Duodenal mucosa (tissue), 2 donors: ENCODE results near the gene MCOLN1.

ENCODE experiments used
- H3K27ac ChIP-seq: one replicate; pipeline ENCODE4 v1.7.0; 2013; ENCODE audit warnings: low read depth, low read length
- H3K27me3 ChIP-seq, 2 donors: one replicate each; pipeline ENCODE4 v1.7.0; 2013; ENCODE audit warnings: low read length in 2 of 2, control low read depth in 1 of 2; ENCODE audit not compliant: insufficient read depth in 2 of 2, control insufficient read depth in 1 of 2
- H3K36me3 ChIP-seq, 2 donors: one replicate each; pipeline ENCODE4 v1.7.0; 2013; ENCODE audit warnings: low read length in 2 of 2, control low read depth in 1 of 2; ENCODE audit not compliant: insufficient read depth in 2 of 2, control insufficient read depth in 1 of 2
- H3K4me1 ChIP-seq, 2 donors: one replicate each; pipeline ENCODE4 v1.7.0; 2013; ENCODE audit warnings: low read length in 2 of 2, control low read depth in 1 of 2; ENCODE audit not compliant: insufficient read depth in 2 of 2, control insufficient read depth in 1 of 2
- H3K4me3 ChIP-seq, 2 donors: one replicate each; pipeline ENCODE4 v1.7.0; 2013; ENCODE audit warnings: low read length in 2 of 2, low read depth in 1 of 2
- H3K9ac ChIP-seq, 2 donors: one replicate each; pipeline ENCODE4 v1.7.0; 2013; ENCODE audit warnings: low read length in 2 of 2, low read depth in 1 of 2
- H3K9me3 ChIP-seq, 2 donors: one replicate each; pipeline ENCODE4 v1.7.0; 2013; ENCODE audit warnings: low read length in 2 of 2, control low read depth in 1 of 2; ENCODE audit not compliant: control insufficient read depth in 1 of 2

The MCOLN1 gene

DNA sequence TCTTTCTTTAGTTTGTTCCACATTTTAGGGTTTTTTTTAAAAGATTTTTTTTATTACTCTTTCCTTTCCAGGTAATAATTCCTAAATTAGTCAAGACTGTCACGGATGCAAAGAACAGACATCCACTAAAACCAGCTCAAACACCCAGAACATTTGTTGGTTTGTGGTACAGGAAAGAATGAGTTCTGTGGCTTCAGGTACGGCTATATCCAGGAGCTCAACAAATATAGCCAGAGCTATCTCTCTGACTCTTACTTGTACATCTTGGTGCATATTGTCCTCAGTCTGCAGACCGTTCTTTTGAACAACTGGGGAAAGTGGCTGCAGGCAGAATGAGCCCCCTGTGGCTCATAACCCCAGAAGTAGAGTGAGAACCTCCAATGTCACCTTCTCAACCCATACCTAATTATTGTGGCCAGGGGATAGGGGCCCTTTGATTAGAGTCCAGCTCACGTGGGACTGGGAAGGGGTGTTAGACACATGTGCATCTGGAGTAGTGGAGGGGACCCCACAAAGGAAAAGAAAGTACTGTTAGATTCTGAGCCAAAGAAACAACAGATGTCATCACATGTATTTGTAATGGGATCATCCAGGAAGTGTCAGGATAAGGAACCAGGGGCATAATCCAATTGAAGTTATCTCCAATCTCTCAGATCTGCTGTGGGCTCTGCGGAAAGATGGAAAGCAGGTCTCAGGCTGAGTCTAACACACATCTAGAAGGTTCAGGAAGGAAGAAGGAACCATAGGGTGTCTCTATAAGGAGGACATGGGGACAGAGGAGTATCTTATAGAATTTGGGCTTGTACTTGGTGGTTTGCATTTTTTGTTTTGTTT, 8.4 kb upstream of the MCOLN1 start:
- H3K27ac ChIP-seq, result no peak overlapping the region
- H3K4me3 ChIP-seq, result no peak overlapping the region
- no peak overlapping the region for H3K9ac ChIP-seq
- H3K4me1 ChIP-seq, result peaks cover 12 to 13% of the 10 kb centered on the region in 2 donors
- H3K27me3 ChIP-seq, result no peaks in the 10 kb centered on the region
- no peaks in the 10 kb centered on the region for H3K9me3 ChIP-seq
- no peaks in the 10 kb centered on the region for H3K36me3 ChIP-seq

DNA sequence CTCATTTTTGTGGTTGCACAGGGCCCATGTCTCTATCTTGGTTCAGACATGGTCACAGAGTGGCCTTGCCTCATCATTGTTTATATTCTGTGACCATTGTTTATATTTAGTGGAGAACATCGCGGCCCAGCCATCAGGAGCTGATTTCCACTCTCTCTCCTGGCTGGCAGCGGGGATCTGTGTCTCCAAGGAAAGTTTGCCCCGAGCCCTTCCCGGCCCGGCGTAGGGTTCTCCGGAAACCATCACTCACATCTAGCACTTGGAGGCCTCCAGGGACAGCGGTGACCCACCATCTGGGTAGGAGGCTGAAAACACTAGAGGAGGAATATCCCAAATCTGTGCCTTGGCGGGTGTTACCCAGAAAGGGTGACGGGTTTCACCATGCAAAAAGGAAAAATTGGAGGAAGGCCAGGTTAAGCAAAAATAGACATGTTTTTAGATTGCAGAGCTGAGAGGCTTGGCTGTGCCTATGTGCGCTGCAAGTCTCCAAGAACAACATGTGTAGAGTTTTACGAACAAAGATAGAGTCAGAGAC, 7.2 kb upstream of the MCOLN1 start:
- H3K4me3 ChIP-seq, result peak overlapping the region; percentile 55 to 62
- no peaks in the 10 kb centered on the region for H3K27me3 ChIP-seq
- peak overlapping the region in 1 of 2 donors; percentile 39 for H3K9ac ChIP-seq
- peak overlapping the region; percentile 73 for H3K27ac ChIP-seq
- peaks cover 12 to 13% of the 10 kb centered on the region in 2 donors for H3K4me1 ChIP-seq
- no peaks in the 10 kb centered on the region for H3K9me3 ChIP-seq
- no peaks in the 10 kb centered on the region for H3K36me3 ChIP-seq

DNA sequence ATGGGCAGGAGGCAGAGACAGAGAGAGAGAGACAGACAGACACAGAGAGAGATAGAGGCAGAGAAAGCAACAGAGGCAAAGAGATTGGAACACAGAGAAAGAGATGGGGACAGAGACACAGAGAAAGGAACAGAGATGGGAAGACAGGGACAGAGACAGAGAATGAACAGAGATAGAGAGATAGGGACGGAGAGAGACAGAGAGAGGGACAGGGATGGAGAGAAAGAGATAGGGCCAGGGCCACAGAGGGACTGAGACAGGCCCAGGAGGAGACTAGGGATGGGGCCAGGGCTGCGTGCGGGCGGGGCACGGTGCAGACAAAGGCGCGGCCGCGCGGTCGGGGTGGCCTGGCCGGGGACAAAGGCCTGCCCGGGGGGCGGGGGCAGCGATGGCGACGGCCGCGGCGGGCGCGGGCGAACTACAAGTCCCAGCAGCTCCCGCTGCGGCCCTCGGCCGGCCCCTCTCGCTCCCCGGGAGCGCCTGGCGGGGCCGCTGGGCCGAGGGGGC, 6.7 kb upstream of the MCOLN1 start, which contains the start of gene ZNF358:
Gene ZNF358 (plus strand): TSS at position 459 of the 507 bp plus-strand sequence. CDS start 3,140 bp downstream, outside the sequence.
- Histone ChIP-seq H3K9ac (peak within 1 kb of the TSS; percentile 77 to 92), H3K27me3 (no peaks in the 10 kb centered on the region), H3K4me3 (peak within 1 kb of the TSS; percentile 75 to 87), H3K27ac (peak within 1 kb of the TSS; percentile 73), H3K36me3 (no peaks in the 10 kb centered on the region), H3K4me1 (peaks cover 12 to 13% of the 10 kb centered on the region in 2 donors), H3K9me3 (no peaks in the 10 kb centered on the region)

DNA sequence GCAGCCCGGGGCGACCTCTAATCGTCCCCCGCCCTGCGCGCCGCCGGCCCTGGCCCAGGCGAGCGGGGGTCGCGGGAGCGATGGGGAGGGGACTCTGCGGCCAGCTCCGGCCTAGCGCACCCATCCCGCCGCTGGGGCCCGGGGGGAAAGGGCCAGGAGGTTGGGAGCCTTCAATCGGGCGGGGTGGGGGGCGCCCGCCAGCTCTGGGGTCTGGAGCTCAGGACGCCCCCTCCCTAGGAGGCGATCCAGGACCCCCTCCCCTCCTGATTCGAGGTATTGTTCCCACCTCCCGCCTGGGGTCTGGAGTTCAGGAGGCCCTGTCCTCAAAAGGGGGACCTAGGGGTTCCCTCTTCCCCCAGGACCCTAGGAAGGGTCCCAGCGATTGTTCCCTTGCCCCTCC, 6.1 kb upstream of the MCOLN1 start:
- Histone ChIP-seq H3K4me3 (peak overlapping the region; percentile 75 to 87), H3K4me1 (peaks cover 12 to 13% of the 10 kb centered on the region in 2 donors), H3K27me3 (no peaks in the 10 kb centered on the region), H3K9me3 (no peaks in the 10 kb centered on the region), H3K36me3 (no peaks in the 10 kb centered on the region), H3K27ac (no peak overlapping the region), H3K9ac (peak overlapping the region; percentile 77 to 92)

DNA sequence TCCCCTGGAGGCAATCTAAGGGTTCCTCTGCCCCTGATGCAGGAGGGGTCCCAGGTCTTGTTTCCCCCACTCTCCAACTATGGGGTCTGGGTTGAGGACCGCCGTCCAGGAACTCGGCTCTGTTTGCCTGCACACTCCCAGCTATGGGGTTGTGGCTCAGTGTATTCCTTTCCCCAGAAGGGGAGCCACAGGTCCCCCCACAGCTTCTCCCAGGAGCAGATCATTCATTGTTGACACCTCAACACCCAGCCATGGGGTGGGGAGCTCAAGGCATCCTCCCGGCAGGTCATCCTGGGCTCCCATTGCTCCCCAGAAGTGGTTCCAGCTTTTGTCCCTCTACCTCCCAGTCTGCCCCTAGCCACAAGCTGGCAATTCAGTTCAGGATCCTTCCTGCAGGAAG, 5.5 kb upstream of the MCOLN1 start:
- H3K9me3 ChIP-seq, result no peaks in the 10 kb centered on the region
- no peaks in the 10 kb centered on the region for H3K36me3 ChIP-seq

DNA sequence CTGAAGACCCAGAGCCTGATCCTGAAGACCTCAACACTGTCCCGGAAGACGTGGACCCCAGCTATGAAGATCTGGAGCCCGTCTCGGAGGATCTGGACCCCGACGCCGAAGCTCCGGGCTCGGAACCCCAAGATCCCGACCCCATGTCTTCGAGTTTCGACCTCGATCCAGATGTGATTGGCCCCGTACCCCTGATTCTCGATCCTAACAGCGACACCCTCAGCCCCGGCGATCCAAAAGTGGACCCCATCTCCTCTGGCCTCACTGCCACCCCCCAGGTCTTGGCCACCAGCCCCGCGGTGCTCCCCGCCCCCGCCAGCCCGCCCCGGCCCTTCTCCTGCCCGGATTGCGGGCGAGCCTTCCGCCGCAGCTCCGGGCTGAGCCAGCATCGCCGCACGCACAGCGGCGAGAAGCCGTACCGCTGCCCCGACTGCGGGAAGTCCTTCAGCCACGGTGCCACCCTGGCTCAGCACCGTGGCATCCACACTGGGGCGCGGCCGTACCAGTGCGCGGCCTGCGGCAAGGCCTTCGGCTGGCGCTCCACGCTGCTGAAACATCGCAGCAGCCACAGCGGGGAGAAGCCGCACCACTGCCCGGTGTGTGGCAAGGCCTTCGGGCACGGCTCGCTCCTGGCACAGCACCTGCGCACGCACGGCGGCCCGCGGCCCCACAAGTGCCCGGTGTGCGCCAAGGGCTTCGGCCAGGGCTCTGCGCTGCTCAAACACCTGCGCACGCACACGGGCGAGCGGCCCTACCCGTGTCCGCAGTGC, 2.9 kb upstream of the MCOLN1 start:
- no peak overlapping the region for H3K4me3 ChIP-seq
- H3K27ac ChIP-seq, result no peak overlapping the region
- H3K9me3 ChIP-seq, result no peaks in the 10 kb centered on the region
- H3K4me1 ChIP-seq, result peaks cover 30% of the 10 kb centered on the region in 2 donors
- no peaks in the 10 kb centered on the region for H3K27me3 ChIP-seq
- H3K9ac ChIP-seq, result no peak overlapping the region
- H3K36me3 ChIP-seq, result no peaks in the 10 kb centered on the region

More for the DNA sequence above, 5.5 kb upstream of the MCOLN1 start:
- peak overlapping the region; percentile 75 to 87 for H3K4me3 ChIP-seq
- H3K27me3 ChIP-seq, result no peaks in the 10 kb centered on the region
- H3K27ac ChIP-seq, result no peak overlapping the region
- H3K4me1 ChIP-seq, result peaks cover 14 to 15% of the 10 kb centered on the region in 2 donors
- peak overlapping the region; percentile 77 to 92 for H3K9ac ChIP-seq

DNA sequence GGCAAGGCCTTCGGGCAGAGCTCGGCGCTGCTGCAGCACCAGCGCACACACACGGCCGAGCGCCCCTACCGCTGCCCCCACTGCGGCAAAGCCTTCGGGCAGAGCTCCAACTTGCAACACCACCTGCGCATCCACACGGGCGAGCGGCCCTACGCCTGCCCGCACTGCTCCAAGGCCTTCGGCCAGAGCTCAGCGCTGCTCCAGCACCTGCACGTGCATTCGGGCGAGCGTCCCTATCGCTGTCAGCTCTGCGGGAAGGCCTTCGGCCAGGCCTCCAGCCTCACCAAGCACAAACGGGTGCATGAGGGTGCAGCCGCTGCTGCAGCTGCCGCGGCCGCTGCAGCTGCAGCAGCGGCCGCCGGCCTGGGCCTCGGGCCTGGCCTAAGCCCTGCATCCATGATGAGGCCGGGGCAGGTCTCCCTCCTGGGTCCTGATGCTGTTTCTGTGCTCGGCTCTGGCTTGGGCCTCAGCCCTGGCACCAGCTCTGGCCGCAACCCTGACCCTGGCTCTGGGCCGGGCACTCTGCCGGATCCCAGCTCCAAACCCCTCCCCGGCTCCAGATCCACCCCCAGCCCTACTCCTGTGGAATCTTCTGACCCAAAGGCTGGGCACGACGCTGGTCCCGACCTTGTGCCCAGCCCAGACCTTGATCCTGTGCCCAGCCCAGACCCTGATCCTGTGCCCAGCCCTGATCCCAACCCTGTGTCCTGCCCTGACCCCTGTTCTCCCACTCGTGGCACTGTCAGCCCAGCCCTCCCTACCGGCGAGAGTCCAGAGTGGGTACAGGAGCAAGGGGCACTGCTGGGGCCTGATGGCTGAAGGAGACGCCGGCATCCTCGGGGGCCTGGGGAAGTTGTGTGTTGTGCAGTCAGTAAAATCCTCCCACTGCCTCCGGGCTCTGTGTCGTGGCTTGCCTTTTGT, 2.0 kb upstream of the MCOLN1 start:
- Histone ChIP-seq H3K36me3 (no peaks in the 10 kb centered on the region), H3K4me1 (peaks cover 28 to 29% of the 10 kb centered on the region in 2 donors), H3K27ac (no peak overlapping the region)

DNA sequence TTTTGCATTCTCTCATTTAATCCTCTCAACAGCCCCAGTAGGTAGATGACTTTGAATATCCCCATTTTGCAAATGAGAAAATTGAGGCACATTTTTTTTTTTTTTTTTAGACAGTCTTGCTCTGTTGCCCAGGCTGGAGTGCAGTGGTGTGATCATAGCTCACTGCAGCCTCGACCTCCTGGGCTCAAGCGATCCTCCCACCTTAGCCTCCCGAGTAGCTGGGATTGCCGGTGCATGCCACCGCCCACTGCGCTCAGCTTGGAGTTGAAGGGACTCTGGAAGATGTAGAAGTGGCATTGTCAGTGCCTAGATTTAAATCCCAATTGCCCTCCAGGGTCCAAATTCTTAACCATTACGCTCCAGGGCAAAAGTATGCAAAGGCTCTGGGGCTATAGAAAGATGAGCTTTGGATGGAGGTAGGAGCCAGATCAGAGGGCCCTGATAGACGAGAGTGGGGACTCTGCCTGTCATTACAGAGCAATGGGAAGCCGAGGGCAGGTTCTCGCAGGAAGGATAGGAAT, 813 bp upstream of the MCOLN1 start:
- H3K27ac ChIP-seq, result no peak overlapping the region
- no peaks in the 10 kb centered on the region for H3K9me3 ChIP-seq
- H3K36me3 ChIP-seq, result peaks cover 0 to 6% of the 10 kb centered on the region in 2 donors
- peak overlapping the region; percentile 71 to 78 for H3K4me3 ChIP-seq
- no peaks in the 10 kb centered on the region for H3K27me3 ChIP-seq
- peak overlapping the region; percentile 44 to 72 for H3K9ac ChIP-seq
- H3K4me1 ChIP-seq, result peaks cover 22 to 23% of the 10 kb centered on the region in 2 donors

More for the DNA sequence above, 2.0 kb upstream of the MCOLN1 start:
- Histone ChIP-seq H3K9me3 (no peaks in the 10 kb centered on the region), H3K27me3 (no peaks in the 10 kb centered on the region), H3K4me3 (no peak overlapping the region), H3K9ac (no peak overlapping the region)
